ENCODE results near the gene CDCA3.

The CDCA3 gene

DNA sequence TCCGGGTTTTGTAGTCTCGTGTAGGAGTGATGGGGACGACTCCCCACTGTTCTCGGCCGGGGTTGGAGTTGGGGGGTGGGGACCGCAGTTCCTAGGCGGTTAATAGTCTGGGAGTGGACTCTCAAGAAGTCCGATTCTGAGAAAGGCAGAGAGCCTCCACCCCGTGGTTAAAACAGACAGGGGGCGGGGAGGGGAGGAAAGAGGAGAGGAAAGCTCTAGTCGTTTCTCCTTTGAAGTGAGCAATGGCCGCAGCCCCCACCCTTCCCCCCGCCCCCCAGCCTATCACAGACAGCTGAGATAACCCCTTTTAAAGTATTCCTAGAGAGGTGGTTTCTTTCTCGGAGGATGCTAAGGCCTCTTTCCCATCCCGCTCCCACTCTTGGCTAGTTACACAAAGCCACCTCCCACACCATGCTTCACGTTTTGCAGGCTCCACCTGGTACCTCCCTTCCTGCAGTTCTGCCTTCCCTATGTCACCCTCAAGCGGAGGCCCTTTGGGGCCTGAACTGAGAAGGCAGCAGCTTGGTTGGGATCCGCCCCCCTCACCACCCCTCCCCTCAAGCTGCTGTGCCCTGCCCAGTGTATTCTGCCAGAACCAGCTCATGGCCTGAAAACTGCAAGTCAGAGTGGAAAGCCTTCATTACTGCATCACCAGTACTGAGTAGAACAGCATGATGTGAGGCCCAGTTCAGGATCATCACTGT, 1.7 kb upstream of the CDCA3 start:
- DNase-seq: peak; percentile 56

DNA sequence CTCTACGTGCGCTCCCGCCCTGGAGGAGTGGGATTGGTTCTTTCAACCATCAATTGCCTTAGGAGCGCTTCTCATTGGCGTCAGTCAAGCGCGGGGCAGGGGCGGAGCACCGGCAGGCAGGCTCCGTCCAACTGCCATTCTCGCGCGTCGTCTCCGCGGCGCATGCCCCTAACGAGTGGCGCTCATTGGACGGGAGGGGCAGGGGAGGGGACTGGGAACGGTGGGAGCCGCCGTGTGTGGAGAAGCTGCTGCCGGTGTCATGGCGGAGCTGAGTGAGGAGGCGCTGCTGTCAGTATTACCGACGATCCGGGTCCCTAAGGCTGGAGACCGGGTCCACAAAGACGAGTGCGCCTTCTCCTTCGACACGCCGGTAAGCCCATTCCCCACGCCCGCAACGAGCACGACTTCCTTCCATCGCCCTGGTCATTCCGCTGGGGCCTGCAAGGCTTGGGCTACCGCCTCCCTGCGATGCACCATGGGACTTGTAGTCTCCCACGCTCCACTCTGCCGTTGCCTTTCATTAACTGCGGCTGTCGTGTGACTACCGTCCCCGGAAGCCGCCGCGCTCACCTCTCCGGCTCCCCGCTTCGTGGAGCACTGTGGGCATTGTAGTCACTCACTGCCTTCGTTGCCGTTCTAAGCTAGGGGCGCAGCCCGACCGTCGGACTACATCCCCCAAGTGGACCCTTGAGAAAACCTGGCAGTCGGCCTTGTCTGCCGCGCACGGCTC, 1.0 kb upstream of the CDCA3 start, which contains the start of gene USP5:
Gene USP5 (plus strand): TSS at position 230 of the 730 bp plus-strand sequence. CDS start 30 bp downstream, at position 260.
- peak; percentile 99 for DNase-seq

DNA sequence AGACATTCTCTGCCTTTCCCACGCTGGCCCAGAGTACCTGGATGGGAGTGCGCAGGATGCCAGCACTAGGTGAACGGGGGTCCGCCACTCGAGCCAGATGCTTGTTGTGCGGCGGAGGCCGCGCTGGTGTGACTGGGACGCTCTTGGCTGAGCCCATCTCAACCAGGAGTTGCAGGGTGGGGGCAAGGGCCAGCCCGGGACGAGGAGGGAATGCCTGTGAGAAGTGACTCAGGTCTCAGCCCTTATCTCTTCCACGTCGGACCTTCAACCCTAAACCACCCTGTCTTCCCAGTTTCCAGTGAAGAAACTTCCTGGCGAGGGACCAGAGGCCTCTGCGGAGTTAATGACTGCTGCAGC, 312 bp downstream of the CDCA3 start:
- DNase-seq: no peak

GRCh38 chr12:6849976-6850560, 1.0 kb downstream of the CDCA3 start:
- DNase-seq: no peak

DNA sequence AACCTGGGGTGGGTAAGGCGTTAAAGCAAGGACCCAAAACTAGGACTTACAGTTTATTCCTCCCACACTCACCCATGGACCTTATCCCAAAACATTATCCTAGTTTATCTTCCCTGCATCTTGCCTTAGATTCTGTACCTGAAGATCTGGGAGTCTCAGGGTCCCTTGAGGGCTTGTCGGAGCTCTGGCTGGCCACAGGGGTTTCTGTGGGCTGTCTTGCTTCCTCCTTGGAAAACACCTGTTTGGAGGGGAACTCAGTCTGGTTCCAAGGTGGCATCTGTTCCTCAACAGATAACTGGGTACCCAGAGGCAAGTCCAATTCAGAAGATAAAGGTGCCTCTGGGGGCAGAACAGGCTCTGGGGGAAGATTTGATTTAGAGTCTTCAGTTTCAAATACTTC, 1.7 kb downstream of the CDCA3 start:
- DNase-seq: no peak

DNA sequence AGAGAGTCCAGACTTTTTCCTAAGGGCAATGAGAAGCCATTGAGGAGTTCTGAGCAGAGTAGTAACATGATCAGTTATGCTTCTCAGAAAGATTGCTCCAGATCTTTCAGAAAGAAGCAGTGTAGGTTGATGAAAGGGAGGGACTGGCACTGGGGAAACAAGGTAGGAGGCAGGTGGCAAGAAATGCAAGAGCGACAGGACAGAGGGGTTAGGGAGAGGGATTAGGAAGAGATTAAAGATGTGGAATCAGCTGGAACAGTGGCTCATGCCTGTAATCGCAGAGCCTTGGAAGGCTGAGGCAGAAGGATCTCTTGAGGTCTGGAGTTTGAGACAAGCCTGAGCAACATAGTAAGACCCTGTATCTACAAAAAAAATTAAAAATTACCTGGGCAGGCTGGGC, 3.4 kb downstream of the CDCA3 start:
- no peak for DNase-seq

DNA sequence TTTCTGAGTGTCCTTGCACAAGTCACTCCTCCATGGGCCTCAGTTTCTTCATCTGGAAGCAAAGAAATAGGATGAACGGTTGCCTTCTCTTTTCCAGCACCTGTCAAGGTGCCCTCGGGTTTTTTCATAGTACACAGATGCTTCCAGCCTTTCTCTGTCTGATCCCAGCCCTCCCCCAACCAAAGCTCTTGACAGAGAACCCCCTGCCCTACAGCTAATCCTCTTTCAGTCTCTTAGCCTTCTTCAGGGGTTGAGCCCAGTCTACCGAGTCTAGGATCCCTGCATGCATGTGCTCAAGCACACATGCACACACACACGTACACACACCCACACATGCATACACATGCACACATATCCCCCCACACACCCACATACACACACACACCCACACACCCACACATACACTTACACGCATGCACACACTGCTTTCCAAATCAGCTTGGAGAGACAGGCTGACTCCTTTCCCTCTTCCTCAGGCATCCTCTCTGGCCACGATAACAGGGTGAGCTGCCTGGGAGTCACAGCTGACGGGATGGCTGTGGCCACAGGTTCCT, 4.7 kb downstream of the CDCA3 start:
- no peak for DNase-seq

GRCh38 chr12:6845395-6845794, 5.7 kb downstream of the CDCA3 start:
- DNase-seq: no peak

GRCh38 chr12:6843118-6843902, 7.8 kb downstream of the CDCA3 start:
- DNase-seq: no peak

- DNase-seq: no peak
Observed at GRCh38 chr12:6842075-6842474, 9.0 kb downstream of the CDCA3 start.

GRCh38 chr12:6840761-6841515, 10.1 kb downstream of the CDCA3 start, which contains the start of gene GNB3:
TSS of gene GNB3 (plus strand) at chr12:6840925. CDS start at chr12:6841288, 363 bp downstream.
- DNase-seq: no peak

GRCh38 chr12:6840330-6840729, 10.8 kb downstream of the CDCA3 start:
- DNase-seq: no peak

- no peak for DNase-seq
Observed at GRCh38 chr12:6839482-6840201, 11.4 kb downstream of the CDCA3 start.

GRCh38 chr12:6838854-6839253, 12.2 kb downstream of the CDCA3 start:
- DNase-seq: no peak

- DNase-seq: no peak
Observed at GRCh38 chr12:6837370-6838060, 13.6 kb downstream of the CDCA3 start.

GRCh38 chr12:6836851-6837250, 14.2 kb downstream of the CDCA3 start:
- no peak for DNase-seq

DNA sequence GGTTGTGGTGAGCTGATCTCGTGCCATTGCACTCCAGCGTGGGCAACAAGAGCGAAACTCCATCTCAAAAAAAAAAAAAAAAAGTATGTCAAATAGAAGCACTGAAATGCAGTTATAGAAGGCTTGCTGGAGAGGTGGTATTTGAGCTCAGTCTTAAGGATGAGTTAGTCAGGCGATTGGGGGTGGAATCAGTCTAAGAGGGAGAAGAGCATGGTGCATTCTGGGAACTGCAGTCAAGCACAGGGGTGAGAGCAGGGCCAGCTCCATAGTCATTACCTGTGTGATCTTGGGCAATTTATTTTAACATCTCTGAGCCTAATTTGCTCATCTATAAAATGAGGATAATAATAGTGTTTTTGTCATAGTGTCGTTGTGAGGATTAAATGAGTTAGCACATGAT, 16.2 kb downstream of the CDCA3 start:
- no peak for DNase-seq

- no peak for DNase-seq
Observed at GRCh38 chr12:6834254-6834653, 16.8 kb downstream of the CDCA3 start.

DNA sequence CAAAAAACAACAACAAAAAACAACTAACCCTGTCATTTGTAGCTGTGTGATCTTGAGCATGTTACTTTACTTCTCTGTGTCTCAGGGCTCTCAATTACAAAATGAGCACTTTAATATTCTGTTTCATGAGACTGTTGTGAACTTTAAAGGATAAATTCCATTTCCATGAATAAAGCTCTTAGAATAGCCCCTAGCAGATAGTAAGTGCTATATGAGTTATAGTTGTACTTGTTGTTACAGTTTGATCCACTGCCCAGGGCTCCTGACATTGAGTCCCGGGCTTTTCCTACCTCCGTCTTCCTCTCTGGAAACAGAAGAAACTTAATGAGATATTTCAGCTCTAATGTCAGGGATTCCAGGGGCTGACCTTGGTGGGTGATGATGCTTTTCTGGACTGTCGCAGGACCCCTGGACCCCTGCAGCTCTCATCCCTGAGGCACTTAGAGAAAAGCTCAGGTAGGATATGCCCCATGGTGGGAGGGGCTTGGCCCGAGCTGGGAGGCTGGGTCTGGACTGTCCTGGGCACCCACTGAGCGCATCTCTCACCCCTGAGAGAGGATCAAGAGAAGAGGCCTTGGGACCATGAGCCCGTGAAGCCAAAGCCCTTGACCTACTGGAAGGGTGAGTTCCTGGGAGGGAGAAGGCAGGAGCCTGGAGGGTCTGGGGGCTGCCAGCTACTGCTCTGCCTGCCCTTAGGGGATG, 17.7 kb downstream of the CDCA3 start:
- DNase-seq: no peak

- DNase-seq: no peak
Observed at GRCh38 chr12:6832125-6832524, 19.0 kb downstream of the CDCA3 start.

Data from CD4-positive, alpha-beta T cell treated with Interleukin-15 for 1 hour (primary cell).